Small intestine (tissue), 7 donors: ENCODE measurements around the gene SYNPO2. TPM values are rescaled to one million over a fixed set of nuclear protein-coding genes. Genes with fewer than 3 reads are reported as not detected.
"Not testable (repeated sequence)": the region's sequence is repeated elsewhere in the genome, so short reads cannot be mapped to it uniquely, and the experiment has no call there.

Experiments
- DNase-seq, 2 donors: peaks; one replicate each; pipeline versions ENCODE4 v3.0.0 to v3.0.0-alpha.2; 2013
- FAIRE-seq: peaks from 2 replicates; lab custom pipeline; 2012; peaks lifted over from hg19 to GRCh38; lab: Jason Lieb, UNC
- H3K27ac ChIP-seq, 3 donors: one replicate each; pipeline ENCODE4 v1.5.1; 2013; ENCODE audit warnings: low read length in 2 of 3, mild to moderate bottlenecking in 2 of 3, control low read depth in 1 of 3, inconsistent platforms in 1 of 3, low read depth in 1 of 3, moderate library complexity in 1 of 3
- H3K27me3 ChIP-seq, 3 donors: one replicate each; pipeline ENCODE4 v1.6.1; 2013; ENCODE audit warnings: low read length in 3 of 3, inconsistent platforms in 1 of 3; ENCODE audit not compliant: control insufficient read depth in 3 of 3, insufficient read depth in 3 of 3
- H3K36me3 ChIP-seq, 3 donors: one replicate each; pipeline ENCODE4 v1.6.1; 2013; ENCODE audit warnings: low read length in 3 of 3, inconsistent platforms in 1 of 3, low read depth in 1 of 3, mild to moderate bottlenecking in 1 of 3, moderate library complexity in 1 of 3; ENCODE audit not compliant: control insufficient read depth in 3 of 3, insufficient read depth in 2 of 3
- H3K4me1 ChIP-seq, 3 donors: one replicate each; pipeline ENCODE4 v1.6.1; 2013; ENCODE audit warnings: low read length in 2 of 3, inconsistent platforms in 1 of 3, low read depth in 1 of 3, mild to moderate bottlenecking in 1 of 3, moderate library complexity in 1 of 3; ENCODE audit not compliant: control insufficient read depth in 3 of 3, insufficient read depth in 2 of 3
- H3K4me3 ChIP-seq, 3 donors: one replicate each; pipeline ENCODE4 v1.5.1; 2013; ENCODE audit warnings: low read length in 3 of 3, control low read depth in 1 of 3, inconsistent platforms in 1 of 3, low read depth in 1 of 3, mild to moderate bottlenecking in 1 of 3, moderate library complexity in 1 of 3
- H3K9me3 ChIP-seq, 2 donors: one replicate each; pipeline ENCODE4 v1.6.1; 2013; ENCODE audit warnings: low read depth in 1 of 2, low read length in 1 of 2; ENCODE audit not compliant: control insufficient read depth in 2 of 2, insufficient read depth in 1 of 2
- WGBS, 3 donors: extraction: QIAGEN DNeasy Blood & Tissue Kit; methylation state at CpG; one replicate each; pipeline ENCODE4 v1.1.7; 2013; 5-methylcytosine and 5-hydroxymethylcytosine counted together
- polyA plus RNA-seq, 4 donors: library from polyadenylated mRNA; stranded (reverse) in 3 of 4; unstranded in 1 of 4; fragments of 200-250 nt in 3 of 4; fragments of 120-200 nt in 1 of 4; gene quantifications; one replicate each; pipeline versions ENCODE4 v1.2.1 to v1.2.3, GENCODE V29; 2013
- donor health status: healthy with polysubstance abuse.
- donor health status: control.
- donor health status: control.
- donor health status: Bipolar disorder and iron deficiency.
- donor health status: healthy.

SYNPO2 gene
- polyA plus RNA-seq, 4 donors: 1.1 to 25.3 (median 10.1) TPM

DNA sequence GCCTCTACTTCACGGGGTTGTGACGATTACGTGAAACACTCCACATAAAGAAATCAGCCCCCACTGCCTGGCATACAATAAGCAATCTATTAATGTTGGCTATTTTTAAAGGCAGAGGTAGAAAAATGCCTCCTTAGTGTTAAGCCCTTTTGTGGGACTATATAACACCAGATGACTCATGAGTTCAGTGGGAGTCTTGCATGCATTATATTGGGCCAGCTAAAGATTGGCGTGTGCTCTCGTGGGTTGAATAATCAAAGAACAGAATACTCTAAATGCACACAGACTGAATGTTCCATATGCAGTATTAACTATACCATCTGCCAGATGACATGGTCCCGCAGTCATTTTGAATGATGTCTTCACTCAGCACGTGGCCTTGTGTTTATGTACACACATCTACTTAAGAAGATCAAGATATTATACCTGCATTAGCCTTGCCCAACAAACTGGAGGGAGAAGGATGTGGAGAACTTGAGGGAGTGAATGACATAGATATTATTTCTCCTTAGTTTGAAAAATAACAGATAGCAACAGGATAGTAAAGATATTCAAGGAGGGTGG is 162.0 kb downstream of the SYNPO2 start:
- Histone ChIP-seq H3K4me1 (no peaks in the 10 kb centered on the region), H3K36me3 (no peaks in the 10 kb centered on the region), H3K4me3 (no peak overlapping the region), H3K9me3 (no peaks in the 10 kb centered on the region), H3K27me3 (no peaks in the 10 kb centered on the region), H3K27ac (no peak overlapping the region)
- WGBS, 3 donors: 86 to 90% (median 86%) methylated on average over 7 of the region's 7 CpGs
- DNase-seq (no peak), FAIRE-seq (no peak)

- Histone ChIP-seq H3K4me1 (no peaks in the 10 kb centered on the region), H3K36me3 (no peaks in the 10 kb centered on the region), H3K4me3 (no peak overlapping the region), H3K9me3 (no peaks in the 10 kb centered on the region), H3K27me3 (no peaks in the 10 kb centered on the region), H3K27ac (no peak overlapping the region)
- no peak for DNase-seq
- no peak for FAIRE-seq
- WGBS, 3 donors: 69 to 83% (median 75%) methylated on average over 2 of the region's 2 CpGs
Measured at GRCh38 chr4:119053245-119053644, 164.6 kb downstream of the SYNPO2 start.

- no peak overlapping the region for H3K4me3 ChIP-seq
- H3K9me3 ChIP-seq: no peaks in the 10 kb centered on the region
- H3K27ac ChIP-seq: no peak overlapping the region
- no peak for DNase-seq
- WGBS, 3 donors: 83 to 91% (median 89%) methylated on average over 10 of the region's 10 CpGs
- H3K27me3 ChIP-seq: no peaks in the 10 kb centered on the region
- H3K4me1 ChIP-seq: no peaks in the 10 kb centered on the region
- FAIRE-seq: no peak
- no peaks in the 10 kb centered on the region for H3K36me3 ChIP-seq
Measured at GRCh38 chr4:119053997-119054396, 165.3 kb downstream of the SYNPO2 start.

DNA sequence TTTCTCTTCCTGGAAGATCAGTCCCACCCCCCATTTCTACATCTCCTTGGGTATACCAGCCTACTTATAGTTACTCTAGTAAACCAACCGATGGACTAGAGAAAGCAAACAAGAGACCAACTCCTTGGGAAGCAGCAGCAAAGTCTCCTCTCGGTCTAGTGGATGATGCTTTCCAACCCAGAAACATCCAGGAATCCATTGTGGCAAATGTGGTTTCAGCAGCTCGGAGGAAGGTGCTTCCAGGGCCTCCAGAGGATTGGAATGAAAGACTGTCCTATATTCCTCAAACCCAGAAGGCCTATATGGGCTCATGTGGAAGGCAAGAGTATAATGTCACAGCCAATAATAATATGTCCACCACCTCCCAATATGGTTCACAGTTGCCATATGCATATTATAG is 168.8 kb downstream of the SYNPO2 start:
- FAIRE-seq: no peak
- 78 to 88% (median 87%) methylated on average over 3 of the region's 3 CpGs for WGBS, 3 donors
- Histone ChIP-seq H3K36me3 (no peaks in the 10 kb centered on the region), H3K4me1 (no peaks in the 10 kb centered on the region), H3K27ac (no peak overlapping the region), H3K27me3 (no peaks in the 10 kb centered on the region), H3K9me3 (no peaks in the 10 kb centered on the region), H3K4me3 (no peak overlapping the region)
- no peak for DNase-seq

DNA sequence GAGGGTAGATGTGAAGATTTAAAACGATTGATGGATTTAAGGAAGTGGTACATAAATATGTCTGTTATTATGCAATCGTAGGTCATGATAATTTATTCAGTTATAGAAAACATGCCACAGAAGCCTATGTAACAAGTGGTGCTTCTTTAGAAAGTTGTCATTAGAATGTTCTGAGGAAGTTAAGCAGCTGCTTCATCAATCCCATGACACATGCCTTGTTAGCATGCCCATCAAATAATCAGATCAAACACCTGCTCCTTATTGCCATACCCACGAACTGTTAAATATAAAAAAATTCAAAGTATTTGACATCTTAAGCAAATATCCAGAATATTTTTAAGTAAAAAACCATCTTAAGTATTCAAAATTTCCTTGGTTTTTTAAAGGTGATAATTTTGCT is 170.6 kb downstream of the SYNPO2 start:
- WGBS, 3 donors: 45 to 58% (median 47%) methylated on average over 3 of the region's 3 CpGs
- Histone ChIP-seq H3K27me3 (no peaks in the 10 kb centered on the region), H3K9me3 (no peaks in the 10 kb centered on the region), H3K4me1 (no peaks in the 10 kb centered on the region), H3K36me3 (no peaks in the 10 kb centered on the region), H3K27ac (no peak overlapping the region), H3K4me3 (no peak overlapping the region)
- FAIRE-seq (no peak), DNase-seq (no peak)

GRCh38 chr4:119067125-119067524 is 178.5 kb downstream of the SYNPO2 start:
- 53 to 82% (median 62%) methylated on average over 6 to 12 of the region's 12 CpGs for whole genome bisulfite sequencing, 3 donors
- not testable (repeated sequence) for H3K36me3 ChIP-seq, H3K27ac ChIP-seq, H3K4me3 ChIP-seq, H3K4me1 ChIP-seq, H3K9me3 ChIP-seq, FAIRE-seq, H3K27me3 ChIP-seq, DNase-seq

- FAIRE-seq, H3K9me3 ChIP-seq, H3K27me3 ChIP-seq, H3K36me3 ChIP-seq, H3K27ac ChIP-seq, H3K4me1 ChIP-seq, H3K4me3 ChIP-seq: not testable (repeated sequence)
- WGBS, 3 donors: 39 to 64% (median 62%) methylated on average over 16 to 17 of the region's 17 CpGs
- DNase-seq: peak in 1 of 2 donors; percentile 11
Measured at GRCh38 chr4:119067670-119068360, 179.2 kb downstream of the SYNPO2 start.

DNA sequence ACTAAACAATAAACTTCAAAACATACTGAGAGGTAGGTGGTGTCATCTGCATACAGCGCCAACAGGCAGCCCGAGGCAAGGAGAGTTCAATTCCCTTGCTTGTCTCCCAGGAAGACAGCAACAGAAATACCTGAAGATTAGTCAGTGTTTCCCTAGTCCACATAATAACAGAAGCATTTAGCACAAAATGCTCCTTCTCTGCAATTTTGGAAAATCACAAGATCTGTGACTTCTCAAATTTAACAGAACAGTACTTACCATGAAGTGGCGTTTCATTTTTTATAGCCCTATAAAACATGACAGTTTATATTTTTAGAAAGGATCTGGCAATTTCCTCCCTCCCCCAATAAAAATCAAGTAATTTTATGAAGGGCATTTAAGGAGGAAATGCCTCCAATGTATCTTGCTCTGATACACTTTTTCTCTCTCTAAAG is 179.9 kb downstream of the SYNPO2 start:
- WGBS, 3 donors: 56 to 70% (median 64%) methylated on average over 3 of the region's 3 CpGs

More for the DNA sequence above, 179.9 kb downstream of the SYNPO2 start:
- DNase-seq (no peak), FAIRE-seq (no peak)
- no peak overlapping the region for H3K27ac ChIP-seq
- no peak overlapping the region for H3K4me3 ChIP-seq
- H3K27me3 ChIP-seq: no peaks in the 10 kb centered on the region
- H3K36me3 ChIP-seq: no peaks in the 10 kb centered on the region
- no peaks in the 10 kb centered on the region for H3K9me3 ChIP-seq
- no peaks in the 10 kb centered on the region for H3K4me1 ChIP-seq
